Smooth muscle cell (in vitro differentiated cells): ENCODE data around the gene TBC1D24. TPM values are rescaled to one million over a fixed set of nuclear protein-coding genes. Genes with fewer than 3 reads are reported as not detected.
A peak's percentile ranks its signal among the peaks of the same experiment; 100 is the strongest.

ENCODE experiments used
- DNase-seq: peaks from one replicate; lab custom pipeline; 2025; ENCODE audit not compliant: unreplicated experiment; lab: John Stamatoyannopoulos, UW
- H2AFZ ChIP-seq: fragments of 200-600 bp; sonication (generic); 2 replicates; pipeline ENCODE4 v1.6.0; 2016; ENCODE audit warnings: antibody characterized with exemption, low read depth, mild to moderate bottlenecking
- H3F3A ChIP-seq: fragments of 200-600 bp; sonication (generic); 2 replicates; pipeline ENCODE4 v1.6.0; 2017; ENCODE audit warnings: antibody characterized with exemption, low read depth
- H3K27ac ChIP-seq: fragments of 200-600 bp; sonication (generic); 2 replicates; pipeline ENCODE4 v1.5.1; 2016; ENCODE audit warnings: low read depth, mild to moderate bottlenecking
- H3K27me3 ChIP-seq: fragments of 200-600 bp; sonication (generic); 2 replicates; pipeline ENCODE4 v1.6.1; 2016; ENCODE audit warnings: low read depth, mild to moderate bottlenecking
- H3K36me3 ChIP-seq: fragments of 200-600 bp; sonication (generic); 2 replicates; pipeline ENCODE4 v1.5.1; 2016; ENCODE audit warnings: low read depth
- H3K4me1 ChIP-seq: fragments of 200-600 bp; sonication (generic); 2 replicates; pipeline ENCODE4 v1.5.1; 2016; ENCODE audit warnings: low read depth
- H3K4me2 ChIP-seq: fragments of 200-600 bp; sonication (generic); 2 replicates; pipeline ENCODE4 v1.6.0; 2016; ENCODE audit warnings: mild to moderate bottlenecking
- H3K4me3 ChIP-seq: fragments of 200-600 bp; sonication (generic); 2 replicates; pipeline ENCODE4 v1.5.1; 2016; ENCODE audit warnings: mild to moderate bottlenecking
- H3K79me2 ChIP-seq: fragments of 200-600 bp; sonication (generic); 2 replicates; pipeline ENCODE4 v1.6.0; 2016; ENCODE audit warnings: low read depth, mild to moderate bottlenecking
- H3K9ac ChIP-seq: fragments of 200-600 bp; sonication (generic); 2 replicates; pipeline ENCODE4 v1.6.0; 2016; ENCODE audit warnings: low read depth
- H3K9me3 ChIP-seq: fragments of 200-600 bp; sonication (generic); replicated peaks from 2 replicates; pipeline ENCODE4 v1.5.1; 2016; ENCODE audit warnings: low read depth
- H4K20me1 ChIP-seq: fragments of 200-600 bp; sonication (generic); 2 replicates; pipeline ENCODE4 v1.6.0; 2016; ENCODE audit warnings: low read depth
- WGBS: methylation state at CpG from one replicate; pipeline ENCODE4 v1.1.7; 2016; ENCODE audit warnings: low lambda C conversion rate; 5-methylcytosine and 5-hydroxymethylcytosine counted together
- polyA plus RNA-seq: library from polyadenylated mRNA; unstranded; fragments of >200 nt; fragmentation: Nextera tagmentation; extraction: Ambion mirVana; gene quantifications from 2 replicates; pipeline ENCODE4 v1.2.1, GENCODE V29; 2016
- total RNA-seq: library from RNA; depleted of rRNA; stranded (reverse); fragments of >200 nt; gene quantifications from 2 replicates; pipeline ENCODE4 v1.2.3, GENCODE V29; 2014
- TF ChIP-seq, protein P1 (sequence below): fragments of 200-600 bp; sonication (generic); IDR thresholded peaks from 2 replicates; pipeline ENCODE4 v1.5.1; 2017; ENCODE audit warnings: borderline replicate concordance, mild to moderate bottlenecking, antibody characterized with exemption; ENCODE audit not compliant: insufficient read depth, poor library complexity, severe bottlenecking

Gene TBC1D24
- total and polyA plus RNA-seq, 2 experiments from 2014 or later: 5.5 to 9.2 TPM

DNA sequence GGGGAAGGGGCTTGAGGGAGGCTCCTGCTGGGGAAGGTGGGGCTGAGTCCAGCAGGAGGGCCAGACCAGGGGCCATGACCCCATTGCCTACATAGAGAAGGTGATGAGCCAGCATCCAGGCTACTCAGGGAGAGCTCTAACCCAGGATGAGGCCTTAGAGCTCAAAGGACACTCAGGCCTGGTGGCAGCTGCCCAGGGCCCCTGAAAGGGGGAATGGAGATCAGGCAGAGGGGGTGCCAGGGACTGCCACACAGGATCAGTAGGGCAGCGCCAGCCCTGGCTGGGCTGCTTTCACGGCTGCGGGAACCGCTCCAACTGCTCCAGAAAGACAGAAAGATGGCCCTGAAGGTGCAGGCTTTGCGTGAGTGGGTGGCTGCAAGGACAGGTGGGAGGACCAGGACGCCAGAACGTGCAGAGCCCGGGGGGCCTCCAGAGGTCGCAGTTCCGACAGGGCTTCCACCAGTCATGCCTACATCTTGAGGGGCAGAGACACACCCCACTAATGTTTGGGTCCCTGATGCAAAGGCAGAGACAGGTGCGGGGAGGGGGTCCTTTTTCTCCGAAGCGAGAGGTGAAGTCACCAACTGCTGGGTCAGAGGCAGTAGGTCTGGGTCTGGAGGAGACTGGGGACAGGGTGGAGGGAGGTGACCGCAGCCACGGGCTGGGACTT lies 37.9 kb downstream of the TBC1D24 start:
- peak overlapping the region; percentile 100 for H3K4me3 ChIP-seq
- H3K4me2 ChIP-seq: peak overlapping the region; percentile 98
- no peak overlapping the region for H3K9ac ChIP-seq
- 39% methylated on average over 14 of the region's 15 CpGs for WGBS
- H3K9me3 ChIP-seq: no peaks in the 10 kb centered on the region
- no peaks in the 10 kb centered on the region for H3K27me3 ChIP-seq
- H4K20me1 ChIP-seq: peaks cover 36% of the 10 kb centered on the region
- H3F3A ChIP-seq: peaks cover 3% of the 10 kb centered on the region
- DNase-seq: no peak
- H3K36me3 ChIP-seq: no peaks in the 10 kb centered on the region
- no peak overlapping the region for H3K27ac ChIP-seq
- peak overlapping the region; percentile 66 for H2AFZ ChIP-seq
- TF ChIP-seq, protein P1, sequence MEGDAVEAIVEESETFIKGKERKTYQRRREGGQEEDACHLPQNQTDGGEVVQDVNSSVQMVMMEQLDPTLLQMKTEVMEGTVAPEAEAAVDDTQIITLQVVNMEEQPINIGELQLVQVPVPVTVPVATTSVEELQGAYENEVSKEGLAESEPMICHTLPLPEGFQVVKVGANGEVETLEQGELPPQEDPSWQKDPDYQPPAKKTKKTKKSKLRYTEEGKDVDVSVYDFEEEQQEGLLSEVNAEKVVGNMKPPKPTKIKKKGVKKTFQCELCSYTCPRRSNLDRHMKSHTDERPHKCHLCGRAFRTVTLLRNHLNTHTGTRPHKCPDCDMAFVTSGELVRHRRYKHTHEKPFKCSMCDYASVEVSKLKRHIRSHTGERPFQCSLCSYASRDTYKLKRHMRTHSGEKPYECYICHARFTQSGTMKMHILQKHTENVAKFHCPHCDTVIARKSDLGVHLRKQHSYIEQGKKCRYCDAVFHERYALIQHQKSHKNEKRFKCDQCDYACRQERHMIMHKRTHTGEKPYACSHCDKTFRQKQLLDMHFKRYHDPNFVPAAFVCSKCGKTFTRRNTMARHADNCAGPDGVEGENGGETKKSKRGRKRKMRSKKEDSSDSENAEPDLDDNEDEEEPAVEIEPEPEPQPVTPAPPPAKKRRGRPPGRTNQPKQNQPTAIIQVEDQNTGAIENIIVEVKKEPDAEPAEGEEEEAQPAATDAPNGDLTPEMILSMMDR: no peak
- H3K4me1 ChIP-seq: peaks cover 29% of the 10 kb centered on the region
- H3K79me2 ChIP-seq: peaks cover 40% of the 10 kb centered on the region

DNA sequence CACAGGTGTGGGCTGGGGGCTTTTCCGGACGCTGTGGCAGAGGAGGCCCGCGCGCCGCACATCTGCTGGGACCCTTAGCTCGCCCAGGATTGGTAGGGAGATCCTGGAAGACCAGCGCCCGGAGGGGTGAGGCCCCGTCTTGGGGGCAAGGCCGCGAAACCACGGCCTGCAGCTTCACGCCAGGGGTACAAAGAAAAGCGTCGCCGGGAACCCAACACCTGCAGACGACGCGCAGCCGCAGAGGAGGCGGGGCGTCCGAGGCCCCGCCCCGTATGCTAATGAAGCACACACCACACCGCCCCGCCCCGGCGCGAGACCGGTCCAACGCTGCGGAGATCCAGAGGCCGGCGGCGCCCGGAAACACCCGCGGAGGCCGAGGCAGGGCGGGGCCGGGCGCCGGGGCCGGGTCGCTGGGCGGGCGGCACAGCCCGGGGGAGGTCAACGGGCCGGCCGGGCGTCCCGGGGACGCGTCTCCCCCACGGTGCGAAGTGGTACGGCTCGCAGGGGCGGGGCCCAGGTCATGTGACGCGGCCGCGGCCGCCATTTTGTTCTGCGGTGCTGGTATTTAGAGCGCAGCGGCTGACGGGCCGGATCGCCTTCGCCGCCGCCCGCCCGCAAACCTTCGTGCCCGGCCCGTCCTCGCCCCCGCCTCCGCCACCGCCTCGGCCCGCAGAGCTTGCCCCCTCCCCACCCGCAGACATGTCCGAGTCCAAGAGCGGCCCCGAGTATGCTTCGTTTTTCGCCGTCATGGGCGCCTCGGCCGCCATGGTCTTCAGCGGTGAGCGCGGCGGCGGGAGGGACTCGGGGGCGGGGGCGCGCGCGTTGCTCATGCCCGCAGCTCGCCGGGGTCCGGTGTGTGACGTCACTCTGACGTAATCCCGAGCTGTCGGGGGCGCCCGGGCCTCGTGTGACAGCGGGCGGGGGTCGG lies 38.7 kb downstream of the TBC1D24 start, which contains the start of gene ATP6V0C:
ATP6V0C (plus strand) TSS at position 548 of the 928 bp plus-strand sequence; CDS start at position 700, 152 bp downstream.
- Histone ChIP-seq H2AFZ (peak within 1 kb of the TSS; percentile 66), H3K9ac (peak within 1 kb of the TSS; percentile 100), H3K79me2 (peaks cover 48% of the 10 kb centered on the region), H4K20me1 (peaks cover 43% of the 10 kb centered on the region), H3K36me3 (no peaks in the 10 kb centered on the region), H3K4me3 (peak within 1 kb of the TSS; percentile 100), H3K4me1 (peaks cover 29% of the 10 kb centered on the region), H3K27ac (peak within 1 kb of the TSS; percentile 100), H3K9me3 (no peaks in the 10 kb centered on the region), H3F3A (peaks cover 3% of the 10 kb centered on the region), H3K4me2 (peak within 1 kb of the TSS; percentile 98), H3K27me3 (no peaks in the 10 kb centered on the region)
- WGBS: 2% methylated on average over 37 of the region's 122 CpGs
- peak; percentile 93 for DNase-seq
- TF ChIP-seq, protein P1: no peak

- H3K4me3 ChIP-seq: peak overlapping the region; percentile 100
- H3F3A ChIP-seq: peaks cover 3% of the 10 kb centered on the region
- TF ChIP-seq, protein P1: no peak
- peak overlapping the region; percentile 100 for H3K27ac ChIP-seq
- H3K4me1 ChIP-seq: peaks cover 29% of the 10 kb centered on the region
- H2AFZ ChIP-seq: no peak overlapping the region
- peak overlapping the region; percentile 100 for H3K9ac ChIP-seq
- H4K20me1 ChIP-seq: peaks cover 52% of the 10 kb centered on the region
- peaks cover 57% of the 10 kb centered on the region for H3K79me2 ChIP-seq
- H3K4me2 ChIP-seq: peak overlapping the region; percentile 98
- H3K36me3 ChIP-seq: no peaks in the 10 kb centered on the region
- DNase-seq: no peak
- WGBS: 2% methylated on average over 38 of the region's 63 CpGs
- H3K27me3 ChIP-seq: no peaks in the 10 kb centered on the region
- H3K9me3 ChIP-seq: no peaks in the 10 kb centered on the region
These were observed 39.6 kb downstream of the TBC1D24 start for GRCh38 chr16:2514333-2515179.
